HEK293T (cell line): Measurements from ENCODE around the gene PPP2R5C.

Experiments
- BHLHE40 ChIP-seq: fragments of 450-650 bp; IDR thresholded peaks from 2 replicates; pipeline ENCODE4 v1.6.1; 2016; ENCODE audit warnings: mild to moderate bottlenecking, moderate library complexity, borderline replicate concordance
- CTBP1 ChIP-seq: fragments of 450-650 bp; IDR thresholded peaks from 2 replicates; pipeline ENCODE4 v1.6.1; 2016; ENCODE audit warnings: borderline replicate concordance
- ELF4 ChIP-seq: fragments of 450-650 bp; IDR thresholded peaks from 2 replicates; pipeline ENCODE4 v1.6.1; 2017; ENCODE audit warnings: antibody characterized with exemption
- FOXA1 ChIP-seq: fragments of 450-650 bp; IDR thresholded peaks from 2 replicates; pipeline ENCODE4 v1.6.1; 2016; ENCODE audit warnings: mild to moderate bottlenecking
- FOXM1 ChIP-seq: fragments of 450-650 bp; IDR thresholded peaks from 2 replicates; pipeline ENCODE4 v1.6.1; 2017; ENCODE audit warnings: mild to moderate bottlenecking, borderline replicate concordance
- L3MBTL2 ChIP-seq: fragments of 450-650 bp; conservative IDR thresholded peaks from 2 replicates; pipeline ENCODE4 v1.6.1; 2016; ENCODE audit warnings: mild to moderate bottlenecking
- NFRKB ChIP-seq: fragments of 450-650 bp; IDR thresholded peaks from 2 replicates; pipeline ENCODE4 v1.6.1; 2016; ENCODE audit warnings: mild to moderate bottlenecking, moderate library complexity
- SP1 ChIP-seq: fragments of 450-650 bp; IDR thresholded peaks from 2 replicates; pipeline ENCODE4 v1.6.1; 2017
- SUZ12 ChIP-seq: fragments of 450-650 bp; IDR thresholded peaks from 2 replicates; pipeline ENCODE4 v1.6.1; 2016; ENCODE audit warnings: mild to moderate bottlenecking
- TARDBP ChIP-seq: fragments of 450-650 bp; IDR thresholded peaks from 2 replicates; pipeline ENCODE4 v1.6.1; 2016

- TF ChIP-seq BHLHE40: no peak
- TF ChIP-seq FOXA1: no peak
- TF ChIP-seq TARDBP: no peak
- TF ChIP-seq CTBP1: no peak
- no peak for TF ChIP-seq FOXM1
- TF ChIP-seq SP1: no peak
- TF ChIP-seq SUZ12: no peak
- TF ChIP-seq ELF4: no peak
- no peak for TF ChIP-seq L3MBTL2
- TF ChIP-seq NFRKB: no peak
Observed at GRCh38 chr14:101835566-101835965, 74.1 kb downstream of the PPP2R5C start.
